Spleen (tissue), 7 donors: Measurements from ENCODE around the gene SLIT1.

Source experiments
- CTCF ChIP-seq, 11 experiments: fragments of 200-600 bp in 7 of 11; fragments of 450-650 bp in 4 of 11; sonication (generic) in 4 of 11; IDR thresholded peaks in 8 of 11; conservative IDR thresholded peaks in 3 of 11; 1 replicate in 7 of 11; 2 replicates in 4 of 11; pipeline versions ENCODE4 v1.4.0 to v1.8.0; 2016 to 2021; ENCODE audit warnings: antibody characterized with exemption in 11 of 11, inconsistent platforms in 4 of 11, mild to moderate bottlenecking in 1 of 11
- POLR2A ChIP-seq, 3 donors: fragments of 450-650 bp; IDR thresholded peaks; one replicate each; pipeline ENCODE4 v1.5.1; 2017; ENCODE audit warnings: antibody characterized with exemption in 3 of 3, mild to moderate bottlenecking in 1 of 3
- POLR2AphosphoS5 ChIP-seq, 3 donors: sonication (generic); formaldehyde crosslinking; IDR thresholded peaks; one replicate each; pipeline ENCODE4 v1.5.1; 2017; ENCODE audit warnings: antibody characterized with exemption in 3 of 3
- donor health status: DM: no; HTN: no; CAD: no; lungs with moderate emphysema.
- donor health status: DM: no; HTN: no; CAD: no.
- donor health status: DM: no; HTN: no; CAD: no.

DNA sequence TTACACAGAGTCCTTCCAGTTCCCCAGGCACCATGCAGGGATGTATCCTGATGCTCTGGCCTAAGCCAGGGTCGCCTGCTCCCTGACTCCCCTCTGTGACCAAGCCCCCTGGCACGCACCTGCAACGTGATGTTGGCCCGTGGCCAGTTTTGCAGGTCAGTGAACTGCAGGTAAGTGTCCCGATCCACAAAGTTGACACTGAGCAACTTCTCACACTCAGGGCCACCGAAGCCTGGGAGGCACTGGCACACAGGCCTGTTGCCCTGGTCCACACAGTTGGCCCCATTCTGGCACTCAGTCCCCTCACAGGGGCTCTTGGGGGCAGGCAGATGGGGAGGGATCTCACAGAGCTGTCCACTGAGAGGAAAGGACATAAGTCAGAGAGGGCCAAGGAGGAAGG, 179.4 kb downstream of the SLIT1 start:
- TF ChIP-seq CTCF (IDR thresholded peaks at IDR 0.05 in 8 of 11, conservative IDR thresholded peaks at IDR 0.05 in 3 of 11), result no peak
- TF ChIP-seq POLR2A (IDR thresholded peaks at IDR 0.05), result no peak
- no peak for TF ChIP-seq POLR2AphosphoS5 (IDR thresholded peaks at IDR 0.05)
